OCI-LY3 (cell line): Measurements from ENCODE around the gene FERMT2.

Experiments
- EZH2phosphoT487 ChIP-seq: fragments of 200-600 bp; shearing (Covaris generic); IDR thresholded peaks from 2 replicates; pipeline ENCODE4 v1.6.1; 2018; ENCODE audit warnings: antibody characterized with exemption, mixed run types, low read depth
- TF ChIP-seq, protein P1 (sequence below): fragments of 200-600, 300-600 bp; sonication (generic); IDR thresholded peaks from 2 replicates; pipeline ENCODE4 v1.5.1; 2014; ENCODE audit warnings: antibody characterized with exemption, low read length, low read depth

DNA sequence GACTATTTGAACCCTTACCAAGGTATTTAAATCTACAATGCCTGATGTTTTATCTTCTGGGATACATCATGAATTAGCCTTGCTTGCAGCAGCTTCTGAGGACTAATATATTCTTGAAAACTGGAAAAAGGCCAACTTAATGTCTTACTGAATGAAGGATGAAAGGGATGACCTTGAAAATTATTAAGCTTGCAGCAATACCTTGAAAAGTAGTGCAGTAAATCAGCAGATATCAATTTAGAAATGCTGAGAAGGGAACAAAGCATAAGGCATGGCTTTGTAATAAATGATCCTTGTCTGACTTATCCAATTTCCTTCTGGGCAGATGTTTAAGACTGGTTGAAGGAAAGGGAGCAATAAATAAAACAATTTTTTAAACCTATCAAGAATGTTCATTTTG, 37.3 kb upstream of the FERMT2 start:
- TF ChIP-seq, protein P1, sequence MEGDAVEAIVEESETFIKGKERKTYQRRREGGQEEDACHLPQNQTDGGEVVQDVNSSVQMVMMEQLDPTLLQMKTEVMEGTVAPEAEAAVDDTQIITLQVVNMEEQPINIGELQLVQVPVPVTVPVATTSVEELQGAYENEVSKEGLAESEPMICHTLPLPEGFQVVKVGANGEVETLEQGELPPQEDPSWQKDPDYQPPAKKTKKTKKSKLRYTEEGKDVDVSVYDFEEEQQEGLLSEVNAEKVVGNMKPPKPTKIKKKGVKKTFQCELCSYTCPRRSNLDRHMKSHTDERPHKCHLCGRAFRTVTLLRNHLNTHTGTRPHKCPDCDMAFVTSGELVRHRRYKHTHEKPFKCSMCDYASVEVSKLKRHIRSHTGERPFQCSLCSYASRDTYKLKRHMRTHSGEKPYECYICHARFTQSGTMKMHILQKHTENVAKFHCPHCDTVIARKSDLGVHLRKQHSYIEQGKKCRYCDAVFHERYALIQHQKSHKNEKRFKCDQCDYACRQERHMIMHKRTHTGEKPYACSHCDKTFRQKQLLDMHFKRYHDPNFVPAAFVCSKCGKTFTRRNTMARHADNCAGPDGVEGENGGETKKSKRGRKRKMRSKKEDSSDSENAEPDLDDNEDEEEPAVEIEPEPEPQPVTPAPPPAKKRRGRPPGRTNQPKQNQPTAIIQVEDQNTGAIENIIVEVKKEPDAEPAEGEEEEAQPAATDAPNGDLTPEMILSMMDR, result no peak
- no peak for TF ChIP-seq EZH2phosphoT487
